Glutamatergic neuron (in vitro differentiated cells): Measurements from ENCODE around the gene TRPC4AP. TPM values are rescaled to one million over a fixed set of nuclear protein-coding genes. Genes with fewer than 3 reads are reported as not detected.

Source experiments
- DNase-seq: peaks from one replicate; pipeline ENCODE4 v3.0.0; 2022
- H3K27ac Mint-ChIP-seq: one replicate; pipeline ENCODE4 v1.8.0; 2020; ENCODE audit warnings: mild to moderate bottlenecking, mixed read lengths, inconsistent platforms; ENCODE audit not compliant: unreplicated experiment
- H3K27me3 Mint-ChIP-seq: one replicate; pipeline ENCODE4 v1.8.0; 2020; ENCODE audit warnings: mild to moderate bottlenecking, moderate library complexity, mixed read lengths, inconsistent platforms; ENCODE audit not compliant: unreplicated experiment
- H3K36me3 Mint-ChIP-seq: one replicate; pipeline ENCODE4 v1.8.0; 2020; ENCODE audit warnings: mild to moderate bottlenecking, mixed read lengths, inconsistent platforms; ENCODE audit not compliant: unreplicated experiment
- H3K4me1 Mint-ChIP-seq: one replicate; pipeline ENCODE4 v1.8.0; 2020; ENCODE audit warnings: mild to moderate bottlenecking, low read depth, mixed read lengths, inconsistent platforms; ENCODE audit not compliant: unreplicated experiment
- H3K4me3 Mint-ChIP-seq: one replicate; pipeline ENCODE4 v1.8.0; 2020; ENCODE audit warnings: mild to moderate bottlenecking, mixed read lengths, inconsistent platforms; ENCODE audit not compliant: unreplicated experiment
- H3K9me3 Mint-ChIP-seq: one replicate; pipeline ENCODE4 v1.8.0; 2020; ENCODE audit warnings: mild to moderate bottlenecking, moderate library complexity, mixed read lengths, inconsistent platforms; ENCODE audit not compliant: unreplicated experiment
- CTCF ChIP-seq: fragments of 200-600 bp; sonication (generic); IDR thresholded peaks from one replicate; pipeline ENCODE4 v1.5.0; 2021; ENCODE audit not compliant: partially characterized antibody, unreplicated experiment
- total RNA-seq: library from RNA; stranded (reverse); fragmentation: NEBNext Ultra II Directional; extraction: Animal tissue kit (Norgen Biotek cat#: 25700); gene quantifications from one replicate; pipeline ENCODE4 v1.2.1, GENCODE V29; 2021; ENCODE audit not compliant: unreplicated experiment

The TRPC4AP gene
- total RNA-seq, 1 donor from 2014 or later, result 67.5 TPM

- Mint-ChIP-seq H3K27ac (no peak overlapping the region), H3K4me1 (no peaks in the 10 kb centered on the region), H3K36me3 (no peaks in the 10 kb centered on the region), H3K4me3 (no peak overlapping the region), H3K9me3 (no peaks in the 10 kb centered on the region), H3K27me3 (no peaks in the 10 kb centered on the region)
- TF ChIP-seq CTCF, result no peak
- no peak for DNase-seq
Observed at GRCh38 chr20:35106827-35107380, 14.3 kb upstream of the TRPC4AP start.

DNA sequence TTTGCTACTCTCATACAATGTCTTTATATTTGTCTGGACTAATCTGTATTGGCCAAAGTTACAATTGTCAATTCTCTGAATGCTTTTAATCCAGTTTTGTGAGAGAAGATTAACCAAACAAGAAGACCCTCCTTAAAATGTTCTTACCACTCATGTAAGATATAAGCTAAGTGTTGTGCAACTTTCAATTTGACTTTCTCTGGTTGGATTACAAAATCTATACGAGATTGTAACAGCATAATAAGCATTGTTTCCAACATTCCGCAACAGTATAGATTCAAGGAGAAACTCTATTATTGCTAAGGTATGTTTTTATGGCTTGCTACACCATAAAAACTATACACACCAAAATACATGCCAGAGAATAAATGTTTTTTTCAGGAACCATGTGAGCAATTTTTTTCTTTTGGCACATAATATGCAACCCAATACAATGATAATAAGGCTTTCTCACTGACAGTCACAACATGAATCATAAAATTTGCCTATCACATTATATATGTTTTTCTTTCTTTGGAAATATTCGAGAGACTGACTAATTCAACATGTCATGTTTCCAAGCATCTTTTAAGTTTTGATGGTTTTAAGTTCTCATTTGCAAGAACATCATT, 12.2 kb upstream of the TRPC4AP start:
- Mint-ChIP-seq H3K27ac (no peak overlapping the region), H3K4me3 (no peak overlapping the region), H3K27me3 (no peaks in the 10 kb centered on the region), H3K4me1 (no peaks in the 10 kb centered on the region), H3K36me3 (no peaks in the 10 kb centered on the region), H3K9me3 (no peaks in the 10 kb centered on the region)
- DNase-seq, result no peak
- no peak for TF ChIP-seq CTCF

DNA sequence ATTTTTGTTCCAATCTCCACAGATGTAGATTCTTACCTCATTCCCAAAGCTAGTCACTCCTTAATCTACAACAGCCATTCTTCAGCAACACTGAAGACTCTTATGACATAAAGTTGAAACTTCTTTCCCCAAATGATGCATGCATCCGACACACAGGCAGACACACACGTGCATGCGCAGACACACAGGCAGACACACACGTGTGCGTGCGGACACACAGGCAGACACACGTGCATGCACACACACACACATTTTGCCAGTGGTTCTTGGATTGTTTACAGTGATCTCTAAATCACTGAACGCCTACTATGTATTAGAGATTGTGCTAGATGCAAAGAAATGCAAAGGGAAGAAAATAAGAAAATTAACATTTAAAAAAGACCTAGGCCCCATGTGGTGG, 9.0 kb upstream of the TRPC4AP start:
- no peaks in the 10 kb centered on the region for H3K36me3 Mint-ChIP-seq
- TF ChIP-seq CTCF, result no peak
- DNase-seq, result no peak
- no peak overlapping the region for H3K27ac Mint-ChIP-seq
- no peaks in the 10 kb centered on the region for H3K4me1 Mint-ChIP-seq
- no peak overlapping the region for H3K4me3 Mint-ChIP-seq
- H3K9me3 Mint-ChIP-seq, result no peaks in the 10 kb centered on the region
- H3K27me3 Mint-ChIP-seq, result no peaks in the 10 kb centered on the region

DNA sequence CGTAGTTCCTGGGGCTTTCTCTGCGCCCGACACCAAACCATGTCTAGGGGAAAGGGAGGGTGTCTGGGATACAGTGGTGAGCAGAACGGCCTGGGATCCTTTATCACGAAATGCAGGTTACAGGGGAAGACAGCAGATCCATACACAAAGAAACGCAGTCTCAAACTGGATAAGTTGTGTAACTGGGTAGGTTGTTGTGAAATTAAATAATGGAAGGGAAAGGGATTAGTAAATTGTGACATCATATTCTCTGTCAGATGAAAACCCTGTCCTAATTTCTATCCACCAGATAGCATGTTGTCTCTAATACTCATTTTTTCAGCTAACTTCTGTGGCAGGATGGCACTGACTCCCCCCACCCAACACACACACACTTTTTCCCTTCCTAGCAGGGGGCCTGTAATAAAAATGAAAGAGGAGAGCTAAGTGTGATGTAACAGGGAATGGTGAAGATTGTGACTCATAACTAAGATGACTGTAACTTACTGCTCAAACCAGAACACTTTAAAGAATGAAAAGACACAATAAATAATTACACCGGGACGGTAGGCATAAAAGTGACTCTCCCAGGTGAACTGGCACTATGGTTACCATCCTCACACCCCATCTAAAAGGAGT, 769 bp upstream of the TRPC4AP start:
- H3K9me3 Mint-ChIP-seq, result peaks cover 8% of the 10 kb centered on the region
- peak overlapping the region; percentile 96 for H3K27ac Mint-ChIP-seq
- H3K4me1 Mint-ChIP-seq, result peaks cover 13% of the 10 kb centered on the region
- no peak for DNase-seq
- no peaks in the 10 kb centered on the region for H3K36me3 Mint-ChIP-seq
- TF ChIP-seq CTCF, result no peak
- peaks cover 6% of the 10 kb centered on the region for H3K27me3 Mint-ChIP-seq
- H3K4me3 Mint-ChIP-seq, result peak overlapping the region; percentile 84
